H9 (cell line): Measurements from ENCODE around the gene PTCRA. TPM values are rescaled to one million over a fixed set of nuclear protein-coding genes. Genes with fewer than 3 reads are reported as not detected.

Experiments
- DNase-seq: peaks from one replicate; pipeline ENCODE4 v3.0.0-alpha.2; 2017
- H2AFZ ChIP-seq: one replicate; pipeline ENCODE4 v1.6.1; 2013; ENCODE audit warnings: mild to moderate bottlenecking, low read length, control low read depth, moderate library complexity
- H2AK5ac ChIP-seq: 2 replicates; pipeline ENCODE4 v1.6.1; 2013; ENCODE audit warnings: low read length, control low read depth, mixed read lengths; ENCODE audit not compliant: insufficient read length
- H2BK120ac ChIP-seq: one replicate; pipeline ENCODE4 v1.6.1; 2013; ENCODE audit warnings: low read depth, mild to moderate bottlenecking, low read length, control low read depth, inconsistent platforms; ENCODE audit not compliant: poor library complexity, severe bottlenecking
- H2BK12ac ChIP-seq: 2 replicates; pipeline ENCODE4 v1.6.1; 2013; ENCODE audit warnings: low read length, control low read depth, mixed read lengths, low read depth; ENCODE audit not compliant: insufficient read length
- H2BK15ac ChIP-seq: 2 replicates; pipeline ENCODE4 v1.6.1; 2013; ENCODE audit warnings: low read depth, low read length, control low read depth
- H2BK20ac ChIP-seq: one replicate; pipeline ENCODE4 v1.6.1; 2013; ENCODE audit warnings: low read depth, mild to moderate bottlenecking, low read length, control low read depth, inconsistent platforms; ENCODE audit not compliant: poor library complexity, severe bottlenecking
- H2BK5ac ChIP-seq: 2 replicates; pipeline ENCODE4 v1.6.1; 2013; ENCODE audit warnings: low read length, control low read depth, mixed read lengths; ENCODE audit not compliant: insufficient read length
- H3K14ac ChIP-seq: 2 replicates; pipeline ENCODE4 v1.6.1; 2013; ENCODE audit warnings: low read length, control low read depth; ENCODE audit not compliant: insufficient read depth
- H3K18ac ChIP-seq: 2 replicates; pipeline ENCODE4 v1.6.1; 2013; ENCODE audit warnings: low read depth, mild to moderate bottlenecking, mixed read lengths, low read length, control low read depth; ENCODE audit not compliant: insufficient read length
- H3K23ac ChIP-seq: 2 replicates; pipeline ENCODE4 v1.6.1; 2013; ENCODE audit warnings: low read length, control low read depth, mixed read lengths, low read depth; ENCODE audit not compliant: insufficient read length
- H3K23me2 ChIP-seq: 2 replicates; pipeline ENCODE4 v1.6.1; 2013; ENCODE audit warnings: low read depth, mild to moderate bottlenecking, mixed read lengths, low read length, control low read depth; ENCODE audit not compliant: insufficient read length, poor library complexity, severe bottlenecking
- H3K27ac ChIP-seq: 2 replicates; pipeline ENCODE4 v1.5.1; 2013; ENCODE audit warnings: low read length, control low read depth, mixed read lengths, low read depth; ENCODE audit not compliant: insufficient read length
- H3K27me3 ChIP-seq: 2 replicates; pipeline ENCODE4 v1.6.1; 2013; ENCODE audit warnings: low read length, control low read depth, inconsistent platforms; ENCODE audit not compliant: insufficient read depth
- H3K4ac ChIP-seq: 2 replicates; pipeline ENCODE4 v1.6.1; 2013; ENCODE audit warnings: low read depth, mild to moderate bottlenecking, control low read depth, inconsistent platforms, low read length, moderate library complexity
- H3K4me1 ChIP-seq: 2 replicates; pipeline ENCODE4 v1.6.1; 2013; ENCODE audit warnings: low read length, control low read depth, inconsistent platforms; ENCODE audit not compliant: insufficient read depth
- H3K4me2 ChIP-seq: 2 replicates; pipeline ENCODE4 v1.6.1; 2013; ENCODE audit warnings: low read length, control low read depth, mixed read lengths; ENCODE audit not compliant: insufficient read length, insufficient read depth
- H3K56ac ChIP-seq: 2 replicates; pipeline ENCODE4 v1.6.1; 2013; ENCODE audit warnings: low read depth, mild to moderate bottlenecking, mixed read lengths, low read length, control low read depth; ENCODE audit not compliant: insufficient read length
- H3K79me1 ChIP-seq: 2 replicates; pipeline ENCODE4 v1.6.1; 2013; ENCODE audit warnings: low read depth, mild to moderate bottlenecking, moderate library complexity, low read length, control low read depth, inconsistent platforms; ENCODE audit not compliant: insufficient read depth, poor library complexity, severe bottlenecking
- H3K79me2 ChIP-seq: 2 replicates; pipeline ENCODE4 v1.6.1; 2013; ENCODE audit warnings: low read length, control low read depth, inconsistent platforms; ENCODE audit not compliant: insufficient read depth
- H3K9ac ChIP-seq: 2 replicates; pipeline ENCODE4 v1.6.1; 2013; ENCODE audit warnings: low read length, control low read depth, mixed read lengths; ENCODE audit not compliant: insufficient read length; ENCODE audit errors: extremely low read depth
- H3K9me3 ChIP-seq: one replicate; pipeline ENCODE4 v1.6.1; 2013; ENCODE audit warnings: low read depth, low read length, inconsistent platforms; ENCODE audit not compliant: control insufficient read depth
- H3T11ph ChIP-seq: one replicate; pipeline ENCODE4 v1.6.1; 2013; ENCODE audit warnings: mild to moderate bottlenecking, low read length, control low read depth, inconsistent platforms
- H4K20me1 ChIP-seq: one replicate; pipeline ENCODE4 v1.6.1; 2013; ENCODE audit not compliant: control insufficient read depth, insufficient read length, insufficient read depth
- H4K5ac ChIP-seq: 2 replicates; pipeline ENCODE4 v1.6.1; 2013; ENCODE audit warnings: low read depth, mild to moderate bottlenecking, mixed read lengths, low read length, control low read depth; ENCODE audit not compliant: insufficient read length
- H4K8ac ChIP-seq: replicated peaks from 2 replicates; pipeline ENCODE4 v1.6.1; 2013; ENCODE audit warnings: low read length, control low read depth, mixed read lengths, low read depth; ENCODE audit not compliant: insufficient read length
- H4K91ac ChIP-seq: 2 replicates; pipeline ENCODE4 v1.6.1; 2013; ENCODE audit warnings: low read depth, mild to moderate bottlenecking, moderate library complexity, mixed read lengths, low read length, control low read depth; ENCODE audit not compliant: insufficient read length
- H3K27ac Mint-ChIP-seq, 3 experiments: 2 replicates in 2 of 3; 3 replicates in 1 of 3; pipeline ENCODE4 v1.8.0; 2020 to 2021; ENCODE audit warnings: mixed read lengths in 3 of 3, mild to moderate bottlenecking in 1 of 3, moderate library complexity in 1 of 3
- H3K27me3 Mint-ChIP-seq: 2 replicates; pipeline ENCODE4 v1.8.0; 2021; ENCODE audit warnings: low read depth, mild to moderate bottlenecking, moderate library complexity, mixed read lengths
- H3K36me3 Mint-ChIP-seq, 3 experiments: 2 replicates in 2 of 3; 3 replicates in 1 of 3; pipeline ENCODE4 v1.8.0; 2020 to 2021; ENCODE audit warnings: low read depth in 3 of 3, mixed read lengths in 3 of 3; ENCODE audit not compliant: insufficient read depth in 1 of 3
- H3K4me1 Mint-ChIP-seq, 2 experiments: 2 replicates each; pipeline ENCODE4 v1.8.0; 2020; ENCODE audit warnings: mixed read lengths in 2 of 2
- H3K4me3 Mint-ChIP-seq, 2 experiments: 2 replicates in 1 of 2; 3 replicates in 1 of 2; pipeline ENCODE4 v1.8.0; 2020 to 2021; ENCODE audit warnings: mild to moderate bottlenecking in 2 of 2, mixed read lengths in 2 of 2, moderate library complexity in 1 of 2
- H3K9me3 Mint-ChIP-seq, 2 experiments: 2 replicates in 1 of 2; 3 replicates in 1 of 2; pipeline ENCODE4 v1.8.0; 2020; ENCODE audit warnings: mild to moderate bottlenecking in 2 of 2, mixed read lengths in 2 of 2, moderate library complexity in 1 of 2
- WGBS: extraction: QIAGEN DNeasy Blood & Tissue Kit; methylation state at CpG from one replicate; pipeline ENCODE4 v1.1.7; 2013; ENCODE audit warnings: missing lambda C conversion rate, low lambda C conversion rate, mixed read lengths; ENCODE audit not compliant: insufficient read length; ENCODE audit errors: extremely low coverage; 5-methylcytosine and 5-hydroxymethylcytosine counted together
- total RNA-seq: library from RNA; stranded (reverse); gene quantifications from 2 replicates; pipeline ENCODE4 v1.2.1, GENCODE V29; 2021
- TF ChIP-seq, protein P1 (sequence below): fragments of 200-600 bp; sonication (generic); conservative IDR thresholded peaks from 3 replicates; pipeline ENCODE4 v1.8.0; 2021; ENCODE audit warnings: antibody characterized with exemption, mild to moderate bottlenecking

Gene PTCRA
- total RNA-seq, 1 experiment from 2014 or later, result not detected

DNA sequence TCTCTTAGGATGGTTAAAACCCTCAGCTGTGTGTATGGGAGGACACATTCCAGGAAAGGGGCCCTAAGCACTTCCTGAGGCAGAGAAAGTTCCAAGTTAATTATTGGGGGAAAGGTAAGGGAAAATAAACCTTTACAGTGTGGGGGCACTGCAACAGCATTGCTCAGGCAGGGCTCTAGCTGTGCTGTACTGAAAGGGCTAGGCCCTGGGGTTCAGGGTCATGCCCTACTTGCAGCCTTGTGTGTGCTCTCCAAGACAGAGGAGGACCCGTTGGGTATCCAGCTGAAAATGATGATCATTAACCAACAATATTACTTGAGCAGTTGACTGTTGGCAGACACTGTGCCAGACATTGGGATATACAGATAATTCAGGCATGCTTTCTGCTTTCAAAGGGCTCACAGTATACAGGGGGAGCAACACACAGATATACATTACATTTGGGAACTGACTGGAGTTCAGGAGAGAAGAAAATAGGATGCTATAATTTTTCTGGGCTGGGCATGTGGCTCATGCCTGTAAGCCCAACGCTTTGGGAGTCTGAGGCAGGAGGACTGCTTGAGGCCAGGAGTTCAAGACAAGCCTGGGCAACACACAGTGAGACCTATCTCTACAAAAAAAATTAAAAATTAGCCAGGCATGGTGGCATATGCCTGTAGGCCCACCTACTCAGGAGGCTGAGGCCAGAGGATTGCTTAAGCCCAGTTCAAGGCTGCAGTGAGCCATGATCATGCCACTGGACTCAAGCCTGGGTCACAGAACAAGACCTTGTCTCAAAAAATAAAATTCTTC lies 45.5 kb upstream of the PTCRA start:
- H3K4me1 ChIP-seq, result no peaks in the 10 kb centered on the region
- H2AK5ac ChIP-seq, result no peak overlapping the region
- H3K4ac ChIP-seq, result no peak overlapping the region
- no peak overlapping the region for H4K5ac ChIP-seq
- Mint-ChIP-seq H3K4me1 (no peaks in the 10 kb centered on the region), H3K4me3 (no peak overlapping the region), H3K27ac (no peak overlapping the region; a peak in 2 of 7 replicates), H3K36me3 (peaks cover 0 to 10% (median 9%) of the 10 kb centered on the region in 3 experiments; a peak in 4 of 7 replicates), H3K9me3 (no peaks in the 10 kb centered on the region), H3K27me3 (no peaks in the 10 kb centered on the region)
- H3K4me2 ChIP-seq, result no peak overlapping the region
- no CpG with 5 or more reads among the region's 2 CpGs for WGBS
- no peak overlapping the region for H3K14ac ChIP-seq
- H2AFZ ChIP-seq, result no peak overlapping the region
- no peaks in the 10 kb centered on the region for H3K79me1 ChIP-seq
- H3K23me2 ChIP-seq, result no peaks in the 10 kb centered on the region
- H3K56ac ChIP-seq, result no peak overlapping the region
- no peak for DNase-seq
- H3K27ac ChIP-seq, result no peak overlapping the region
- no peak overlapping the region for H3K18ac ChIP-seq
- H4K8ac ChIP-seq, result no peak overlapping the region
- H3K9ac ChIP-seq, result no peak overlapping the region
- no peak overlapping the region for H3T11ph ChIP-seq
- TF ChIP-seq, protein P1, sequence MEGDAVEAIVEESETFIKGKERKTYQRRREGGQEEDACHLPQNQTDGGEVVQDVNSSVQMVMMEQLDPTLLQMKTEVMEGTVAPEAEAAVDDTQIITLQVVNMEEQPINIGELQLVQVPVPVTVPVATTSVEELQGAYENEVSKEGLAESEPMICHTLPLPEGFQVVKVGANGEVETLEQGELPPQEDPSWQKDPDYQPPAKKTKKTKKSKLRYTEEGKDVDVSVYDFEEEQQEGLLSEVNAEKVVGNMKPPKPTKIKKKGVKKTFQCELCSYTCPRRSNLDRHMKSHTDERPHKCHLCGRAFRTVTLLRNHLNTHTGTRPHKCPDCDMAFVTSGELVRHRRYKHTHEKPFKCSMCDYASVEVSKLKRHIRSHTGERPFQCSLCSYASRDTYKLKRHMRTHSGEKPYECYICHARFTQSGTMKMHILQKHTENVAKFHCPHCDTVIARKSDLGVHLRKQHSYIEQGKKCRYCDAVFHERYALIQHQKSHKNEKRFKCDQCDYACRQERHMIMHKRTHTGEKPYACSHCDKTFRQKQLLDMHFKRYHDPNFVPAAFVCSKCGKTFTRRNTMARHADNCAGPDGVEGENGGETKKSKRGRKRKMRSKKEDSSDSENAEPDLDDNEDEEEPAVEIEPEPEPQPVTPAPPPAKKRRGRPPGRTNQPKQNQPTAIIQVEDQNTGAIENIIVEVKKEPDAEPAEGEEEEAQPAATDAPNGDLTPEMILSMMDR, result no peak
- H2BK12ac ChIP-seq, result no peak overlapping the region
- H2BK15ac ChIP-seq, result no peak overlapping the region
- no peaks in the 10 kb centered on the region for H4K20me1 ChIP-seq
- no peaks in the 10 kb centered on the region for H3K27me3 ChIP-seq
- no peak overlapping the region for H2BK20ac ChIP-seq
- no peaks in the 10 kb centered on the region for H3K79me2 ChIP-seq
- H2BK5ac ChIP-seq, result no peak overlapping the region
- no peak overlapping the region for H4K91ac ChIP-seq
- H3K23ac ChIP-seq, result no peak overlapping the region
- no peaks in the 10 kb centered on the region for H3K9me3 ChIP-seq
- no peak overlapping the region for H2BK120ac ChIP-seq
